Panc1 (cell line): ENCODE measurements around the gene AKT1S1. TPM values are rescaled to one million over a fixed set of nuclear protein-coding genes. Genes with fewer than 3 reads are reported as not detected.

ENCODE experiments used
- microRNA-seq: library from miRNA; unstranded; fragments of <30 nt; microRNA quantifications from one replicate; pipeline ENCODE4 v1.1.0, GENCODE V29; 2020; ENCODE audit not compliant: unreplicated experiment
- total RNA-seq: library from RNA; stranded (reverse); gene quantifications from one replicate; pipeline ENCODE4 v1.2.1, GENCODE V29; 2021; ENCODE audit not compliant: unreplicated experiment

The AKT1S1 gene
- total RNA-seq, 1 experiment from 2014 or later: 92.8 TPM

Small RNA genes within 50 kb of the gene (microRNA-seq; reads per million reads assigned to microRNA genes)
- gene MIR4749: 3.5 reads per million, percentile 5 among the genes with 10 or more reads in this experiment
- 4.1 reads per million, percentile 9 among the genes with 10 or more reads in this experiment for gene MIR4750
- gene MIR6800: not detected

Other genes with a start within 250 kb of the AKT1S1 start
- gene RRAS, start 237.2 kb downstream of the AKT1S1 start, total RNA-seq: 64.4 TPM
- 77.4 TPM for gene SCAF1, start 235.1 kb downstream of the AKT1S1 start, total RNA-seq
- 109 TPM for gene IRF3, start 211.5 kb downstream of the AKT1S1 start, total RNA-seq
- gene BCL2L12, start 211.4 kb downstream of the AKT1S1 start, total RNA-seq: 69.6 TPM
- 219 TPM for gene PRMT1, start 200.1 kb downstream of the AKT1S1 start, total RNA-seq
- 4.7 TPM for gene ADM5, start 187.8 kb downstream of the AKT1S1 start, total RNA-seq
- 0.23 TPM for gene CPT1C, start 186.2 kb downstream of the AKT1S1 start, total RNA-seq
- gene TSKS, start 114.0 kb downstream of the AKT1S1 start, total RNA-seq: not detected
- 72.1 TPM for gene AP2A1, start 110.4 kb downstream of the AKT1S1 start, total RNA-seq
- 13.9 TPM for gene FUZ, start 64.1 kb downstream of the AKT1S1 start, total RNA-seq
- 52.4 TPM for gene MED25, start 59.1 kb downstream of the AKT1S1 start, total RNA-seq
- gene PTOV1, start 26.2 kb downstream of the AKT1S1 start, total RNA-seq: 114 TPM
- gene PNKP, start 9.8 kb downstream of the AKT1S1 start, total RNA-seq: 76.7 TPM
- gene TBC1D17, start 347 bp upstream of the AKT1S1 start, total RNA-seq: 43.2 TPM
- 1.5 TPM for gene IL4I1, start 19.5 kb upstream of the AKT1S1 start, total RNA-seq
- 104 TPM for gene ATF5, start 51.9 kb upstream of the AKT1S1 start, total RNA-seq
- gene NUP62, start 52.1 kb upstream of the AKT1S1 start, total RNA-seq: 54.6 TPM
- gene SIGLEC11, start 83.8 kb upstream of the AKT1S1 start, total RNA-seq: not detected
- gene VRK3, start 148.0 kb upstream of the AKT1S1 start, total RNA-seq: 32.6 TPM
- gene ZNF473, start 148.7 kb upstream of the AKT1S1 start, total RNA-seq: 11.7 TPM